Measurements from ENCODE around the gene JAGN1. TPM values are rescaled to one million over a fixed set of nuclear protein-coding genes. Genes with fewer than 3 reads are reported as not detected.

JAGN1 gene
- total and polyA plus RNA-seq, 9 of the 15 experiments (the other 6 are each of a cell fraction or from before 2014, with no cell fraction given) = 31.6 to 77.8 (median 40.3) TPM

DNA sequence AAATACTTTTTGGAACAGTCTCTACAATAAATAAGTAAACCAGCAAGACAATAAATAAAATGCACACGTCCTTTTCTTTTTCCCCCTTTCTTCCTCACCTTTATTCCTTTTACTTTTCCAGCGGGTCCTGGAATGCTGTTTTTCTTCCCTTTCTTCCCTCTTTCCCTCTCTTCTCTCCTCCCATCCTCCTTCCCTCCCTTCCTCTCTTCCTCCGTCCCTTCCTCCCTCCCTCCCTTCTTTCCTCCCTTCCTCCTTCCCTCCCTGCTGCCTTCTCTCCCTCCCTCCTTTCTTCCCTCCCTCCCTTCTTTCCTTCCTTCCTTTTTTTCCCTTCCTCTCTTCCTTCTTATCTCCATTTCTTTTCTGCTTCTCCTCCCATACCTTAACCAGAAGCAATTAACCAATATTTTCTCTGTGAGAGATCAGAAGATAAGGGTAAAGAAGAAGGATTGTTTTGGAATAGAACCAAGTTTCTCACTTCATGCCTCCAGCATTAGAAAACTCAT, 8.9 kb downstream of the JAGN1 start (continued):
- TF ChIP-seq, protein P1, sequence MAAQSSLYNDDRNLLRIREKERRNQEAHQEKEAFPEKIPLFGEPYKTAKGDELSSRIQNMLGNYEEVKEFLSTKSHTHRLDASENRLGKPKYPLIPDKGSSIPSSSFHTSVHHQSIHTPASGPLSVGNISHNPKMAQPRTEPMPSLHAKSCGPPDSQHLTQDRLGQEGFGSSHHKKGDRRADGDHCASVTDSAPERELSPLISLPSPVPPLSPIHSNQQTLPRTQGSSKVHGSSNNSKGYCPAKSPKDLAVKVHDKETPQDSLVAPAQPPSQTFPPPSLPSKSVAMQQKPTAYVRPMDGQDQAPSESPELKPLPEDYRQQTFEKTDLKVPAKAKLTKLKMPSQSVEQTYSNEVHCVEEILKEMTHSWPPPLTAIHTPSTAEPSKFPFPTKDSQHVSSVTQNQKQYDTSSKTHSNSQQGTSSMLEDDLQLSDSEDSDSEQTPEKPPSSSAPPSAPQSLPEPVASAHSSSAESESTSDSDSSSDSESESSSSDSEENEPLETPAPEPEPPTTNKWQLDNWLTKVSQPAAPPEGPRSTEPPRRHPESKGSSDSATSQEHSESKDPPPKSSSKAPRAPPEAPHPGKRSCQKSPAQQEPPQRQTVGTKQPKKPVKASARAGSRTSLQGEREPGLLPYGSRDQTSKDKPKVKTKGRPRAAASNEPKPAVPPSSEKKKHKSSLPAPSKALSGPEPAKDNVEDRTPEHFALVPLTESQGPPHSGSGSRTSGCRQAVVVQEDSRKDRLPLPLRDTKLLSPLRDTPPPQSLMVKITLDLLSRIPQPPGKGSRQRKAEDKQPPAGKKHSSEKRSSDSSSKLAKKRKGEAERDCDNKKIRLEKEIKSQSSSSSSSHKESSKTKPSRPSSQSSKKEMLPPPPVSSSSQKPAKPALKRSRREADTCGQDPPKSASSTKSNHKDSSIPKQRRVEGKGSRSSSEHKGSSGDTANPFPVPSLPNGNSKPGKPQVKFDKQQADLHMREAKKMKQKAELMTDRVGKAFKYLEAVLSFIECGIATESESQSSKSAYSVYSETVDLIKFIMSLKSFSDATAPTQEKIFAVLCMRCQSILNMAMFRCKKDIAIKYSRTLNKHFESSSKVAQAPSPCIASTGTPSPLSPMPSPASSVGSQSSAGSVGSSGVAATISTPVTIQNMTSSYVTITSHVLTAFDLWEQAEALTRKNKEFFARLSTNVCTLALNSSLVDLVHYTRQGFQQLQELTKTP (IDR thresholded peaks at IDR 0.05; ENCODE audit: low read depth in 1 of 2, partially characterized antibody in 2 of 2) = peak in 1 of 2 experiments; percentile 65
- TF ChIP-seq, protein P2, sequence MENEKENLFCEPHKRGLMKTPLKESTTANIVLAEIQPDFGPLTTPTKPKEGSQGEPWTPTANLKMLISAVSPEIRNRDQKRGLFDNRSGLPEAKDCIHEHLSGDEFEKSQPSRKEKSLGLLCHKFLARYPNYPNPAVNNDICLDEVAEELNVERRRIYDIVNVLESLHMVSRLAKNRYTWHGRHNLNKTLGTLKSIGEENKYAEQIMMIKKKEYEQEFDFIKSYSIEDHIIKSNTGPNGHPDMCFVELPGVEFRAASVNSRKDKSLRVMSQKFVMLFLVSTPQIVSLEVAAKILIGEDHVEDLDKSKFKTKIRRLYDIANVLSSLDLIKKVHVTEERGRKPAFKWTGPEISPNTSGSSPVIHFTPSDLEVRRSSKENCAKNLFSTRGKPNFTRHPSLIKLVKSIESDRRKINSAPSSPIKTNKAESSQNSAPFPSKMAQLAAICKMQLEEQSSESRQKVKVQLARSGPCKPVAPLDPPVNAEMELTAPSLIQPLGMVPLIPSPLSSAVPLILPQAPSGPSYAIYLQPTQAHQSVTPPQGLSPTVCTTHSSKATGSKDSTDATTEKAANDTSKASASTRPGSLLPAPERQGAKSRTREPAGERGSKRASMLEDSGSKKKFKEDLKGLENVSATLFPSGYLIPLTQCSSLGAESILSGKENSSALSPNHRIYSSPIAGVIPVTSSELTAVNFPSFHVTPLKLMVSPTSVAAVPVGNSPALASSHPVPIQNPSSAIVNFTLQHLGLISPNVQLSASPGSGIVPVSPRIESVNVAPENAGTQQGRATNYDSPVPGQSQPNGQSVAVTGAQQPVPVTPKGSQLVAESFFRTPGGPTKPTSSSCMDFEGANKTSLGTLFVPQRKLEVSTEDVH (IDR thresholded peaks at IDR 0.05; ENCODE audit: low read depth, partially characterized antibody) = peak; percentile 25
- TF ChIP-seq POLR2A (conservative IDR thresholded peaks at IDR 0.05) (no peak), ZC3H8 (IDR thresholded peaks at IDR 0.05) (peak; percentile 66; the same call in 1 of the 2 replicates), RBBP5 (IDR thresholded peaks at IDR 0.05; ENCODE audit: borderline replicate concordance, insufficient read depth, low read length, poor library complexity, severe bottlenecking) (no peak), HLTF (IDR thresholded peaks at IDR 0.05) (peak; percentile 85), THRAP3 (IDR thresholded peaks at IDR 0.05; ENCODE audit: borderline replicate concordance) (peak; percentile 86)
- TF ChIP-seq, protein P3, sequence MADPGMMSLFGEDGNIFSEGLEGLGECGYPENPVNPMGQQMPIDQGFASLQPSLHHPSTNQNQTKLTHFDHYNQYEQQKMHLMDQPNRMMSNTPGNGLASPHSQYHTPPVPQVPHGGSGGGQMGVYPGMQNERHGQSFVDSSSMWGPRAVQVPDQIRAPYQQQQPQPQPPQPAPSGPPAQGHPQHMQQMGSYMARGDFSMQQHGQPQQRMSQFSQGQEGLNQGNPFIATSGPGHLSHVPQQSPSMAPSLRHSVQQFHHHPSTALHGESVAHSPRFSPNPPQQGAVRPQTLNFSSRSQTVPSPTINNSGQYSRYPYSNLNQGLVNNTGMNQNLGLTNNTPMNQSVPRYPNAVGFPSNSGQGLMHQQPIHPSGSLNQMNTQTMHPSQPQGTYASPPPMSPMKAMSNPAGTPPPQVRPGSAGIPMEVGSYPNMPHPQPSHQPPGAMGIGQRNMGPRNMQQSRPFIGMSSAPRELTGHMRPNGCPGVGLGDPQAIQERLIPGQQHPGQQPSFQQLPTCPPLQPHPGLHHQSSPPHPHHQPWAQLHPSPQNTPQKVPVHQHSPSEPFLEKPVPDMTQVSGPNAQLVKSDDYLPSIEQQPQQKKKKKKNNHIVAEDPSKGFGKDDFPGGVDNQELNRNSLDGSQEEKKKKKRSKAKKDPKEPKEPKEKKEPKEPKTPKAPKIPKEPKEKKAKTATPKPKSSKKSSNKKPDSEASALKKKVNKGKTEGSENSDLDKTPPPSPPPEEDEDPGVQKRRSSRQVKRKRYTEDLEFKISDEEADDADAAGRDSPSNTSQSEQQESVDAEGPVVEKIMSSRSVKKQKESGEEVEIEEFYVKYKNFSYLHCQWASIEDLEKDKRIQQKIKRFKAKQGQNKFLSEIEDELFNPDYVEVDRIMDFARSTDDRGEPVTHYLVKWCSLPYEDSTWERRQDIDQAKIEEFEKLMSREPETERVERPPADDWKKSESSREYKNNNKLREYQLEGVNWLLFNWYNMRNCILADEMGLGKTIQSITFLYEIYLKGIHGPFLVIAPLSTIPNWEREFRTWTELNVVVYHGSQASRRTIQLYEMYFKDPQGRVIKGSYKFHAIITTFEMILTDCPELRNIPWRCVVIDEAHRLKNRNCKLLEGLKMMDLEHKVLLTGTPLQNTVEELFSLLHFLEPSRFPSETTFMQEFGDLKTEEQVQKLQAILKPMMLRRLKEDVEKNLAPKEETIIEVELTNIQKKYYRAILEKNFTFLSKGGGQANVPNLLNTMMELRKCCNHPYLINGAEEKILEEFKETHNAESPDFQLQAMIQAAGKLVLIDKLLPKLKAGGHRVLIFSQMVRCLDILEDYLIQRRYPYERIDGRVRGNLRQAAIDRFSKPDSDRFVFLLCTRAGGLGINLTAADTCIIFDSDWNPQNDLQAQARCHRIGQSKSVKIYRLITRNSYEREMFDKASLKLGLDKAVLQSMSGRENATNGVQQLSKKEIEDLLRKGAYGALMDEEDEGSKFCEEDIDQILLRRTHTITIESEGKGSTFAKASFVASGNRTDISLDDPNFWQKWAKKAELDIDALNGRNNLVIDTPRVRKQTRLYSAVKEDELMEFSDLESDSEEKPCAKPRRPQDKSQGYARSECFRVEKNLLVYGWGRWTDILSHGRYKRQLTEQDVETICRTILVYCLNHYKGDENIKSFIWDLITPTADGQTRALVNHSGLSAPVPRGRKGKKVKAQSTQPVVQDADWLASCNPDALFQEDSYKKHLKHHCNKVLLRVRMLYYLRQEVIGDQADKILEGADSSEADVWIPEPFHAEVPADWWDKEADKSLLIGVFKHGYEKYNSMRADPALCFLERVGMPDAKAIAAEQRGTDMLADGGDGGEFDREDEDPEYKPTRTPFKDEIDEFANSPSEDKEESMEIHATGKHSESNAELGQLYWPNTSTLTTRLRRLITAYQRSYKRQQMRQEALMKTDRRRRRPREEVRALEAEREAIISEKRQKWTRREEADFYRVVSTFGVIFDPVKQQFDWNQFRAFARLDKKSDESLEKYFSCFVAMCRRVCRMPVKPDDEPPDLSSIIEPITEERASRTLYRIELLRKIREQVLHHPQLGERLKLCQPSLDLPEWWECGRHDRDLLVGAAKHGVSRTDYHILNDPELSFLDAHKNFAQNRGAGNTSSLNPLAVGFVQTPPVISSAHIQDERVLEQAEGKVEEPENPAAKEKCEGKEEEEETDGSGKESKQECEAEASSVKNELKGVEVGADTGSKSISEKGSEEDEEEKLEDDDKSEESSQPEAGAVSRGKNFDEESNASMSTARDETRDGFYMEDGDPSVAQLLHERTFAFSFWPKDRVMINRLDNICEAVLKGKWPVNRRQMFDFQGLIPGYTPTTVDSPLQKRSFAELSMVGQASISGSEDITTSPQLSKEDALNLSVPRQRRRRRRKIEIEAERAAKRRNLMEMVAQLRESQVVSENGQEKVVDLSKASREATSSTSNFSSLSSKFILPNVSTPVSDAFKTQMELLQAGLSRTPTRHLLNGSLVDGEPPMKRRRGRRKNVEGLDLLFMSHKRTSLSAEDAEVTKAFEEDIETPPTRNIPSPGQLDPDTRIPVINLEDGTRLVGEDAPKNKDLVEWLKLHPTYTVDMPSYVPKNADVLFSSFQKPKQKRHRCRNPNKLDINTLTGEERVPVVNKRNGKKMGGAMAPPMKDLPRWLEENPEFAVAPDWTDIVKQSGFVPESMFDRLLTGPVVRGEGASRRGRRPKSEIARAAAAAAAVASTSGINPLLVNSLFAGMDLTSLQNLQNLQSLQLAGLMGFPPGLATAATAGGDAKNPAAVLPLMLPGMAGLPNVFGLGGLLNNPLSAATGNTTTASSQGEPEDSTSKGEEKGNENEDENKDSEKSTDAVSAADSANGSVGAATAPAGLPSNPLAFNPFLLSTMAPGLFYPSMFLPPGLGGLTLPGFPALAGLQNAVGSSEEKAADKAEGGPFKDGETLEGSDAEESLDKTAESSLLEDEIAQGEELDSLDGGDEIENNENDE (IDR thresholded peaks at IDR 0.05; ENCODE audit: low read depth, low read length) = no peak

Measured in K562 (cell line).